GM12873 (cell line): ENCODE results near the gene PPP4C.
A peak's percentile ranks its signal among the peaks of the same experiment; 100 is the strongest.

ENCODE experiments used
- CTCF ChIP-seq: IDR thresholded peaks from 2 replicates; pipeline ENCODE4 v1.5.1; 2012; ENCODE audit warnings: low read depth, mild to moderate bottlenecking, moderate library complexity, low read length, control low read depth; ENCODE audit not compliant: insufficient read depth; ENCODE audit errors: missing control alignments

PPP4C gene

GRCh38 chr16:30060836-30061554 lies 14.8 kb upstream of the PPP4C start:
- no peak for TF ChIP-seq CTCF

DNA sequence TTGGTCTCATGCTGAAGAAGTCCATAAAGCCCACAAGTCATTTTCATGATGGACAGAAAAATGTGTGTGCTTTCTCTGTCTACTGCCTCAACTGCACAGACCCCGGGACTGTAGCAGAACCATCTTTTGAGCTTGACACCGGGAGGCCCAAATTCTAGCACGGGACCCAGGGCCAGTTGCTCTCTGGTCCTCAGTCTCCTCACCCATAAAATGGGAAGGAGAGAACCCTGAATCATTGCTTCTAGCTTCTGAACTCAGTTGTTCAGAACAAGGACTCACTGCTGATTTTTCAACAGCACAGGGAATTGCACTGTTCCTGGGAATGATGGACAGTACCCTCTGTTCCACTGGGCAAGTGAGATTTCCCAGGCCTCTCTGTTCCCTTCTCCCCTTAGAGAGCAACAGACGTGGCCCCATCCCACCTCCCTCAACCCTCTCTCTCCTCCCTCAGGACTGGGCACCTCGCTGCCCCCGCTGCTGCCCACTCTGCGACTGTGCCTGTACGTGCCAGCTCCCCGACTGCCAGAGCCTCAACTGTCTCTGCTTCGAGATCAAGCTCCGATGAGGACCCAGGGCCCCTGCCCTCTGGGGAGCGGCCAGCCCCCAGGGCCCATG lies 12.4 kb upstream of the PPP4C start:
- no peak for TF ChIP-seq CTCF

GRCh38 chr16:30063893-30064728 lies 11.7 kb upstream of the PPP4C start:
- peak; percentile 44 for TF ChIP-seq CTCF

DNA sequence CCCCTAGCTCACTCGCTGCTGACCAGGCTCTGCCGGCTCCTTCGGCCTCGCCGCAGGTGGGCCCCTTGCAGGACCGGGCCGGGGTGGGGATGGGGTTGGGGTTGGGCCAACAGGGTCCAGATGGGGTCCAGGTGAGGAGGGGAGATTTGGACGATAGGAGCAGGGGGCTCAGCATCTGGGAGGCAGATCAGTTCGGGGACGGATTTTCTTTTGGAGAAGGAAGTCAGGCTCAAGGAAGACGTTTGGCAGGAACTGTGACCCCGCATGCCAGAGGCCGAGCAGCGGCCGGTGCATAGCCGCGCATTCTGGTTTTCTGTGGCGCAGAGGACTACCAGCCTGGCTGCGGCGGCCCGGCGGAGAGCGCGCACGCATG lies 11.1 kb upstream of the PPP4C start:
- TF ChIP-seq CTCF, result no peak

GRCh38 chr16:30065102-30065942 lies 10.5 kb upstream of the PPP4C start, which contains the start of gene ALDOA:
Gene ALDOA, plus strand, starts transcription at chr16:30065760. Its CDS starts 1,138 bp downstream, at chr16:30066898.
- TF ChIP-seq CTCF, result no peak

- TF ChIP-seq CTCF, result no peak
These were observed 9.6 kb upstream of the PPP4C start for GRCh38 chr16:30065943-30066760.
